SH-SY5Y (cell line): ENCODE results near the gene CMC2.

ENCODE experiments used
- GATA2 ChIP-seq: IDR thresholded peaks from 2 replicates; pipeline ENCODE4 v1.6.1; 2011; ENCODE audit warnings: mild to moderate bottlenecking, low read depth, low read length
- GATA3 ChIP-seq: IDR thresholded peaks from 2 replicates; pipeline ENCODE4 v1.6.1; 2011; ENCODE audit warnings: low read depth, mild to moderate bottlenecking, low read length, moderate library complexity

DNA sequence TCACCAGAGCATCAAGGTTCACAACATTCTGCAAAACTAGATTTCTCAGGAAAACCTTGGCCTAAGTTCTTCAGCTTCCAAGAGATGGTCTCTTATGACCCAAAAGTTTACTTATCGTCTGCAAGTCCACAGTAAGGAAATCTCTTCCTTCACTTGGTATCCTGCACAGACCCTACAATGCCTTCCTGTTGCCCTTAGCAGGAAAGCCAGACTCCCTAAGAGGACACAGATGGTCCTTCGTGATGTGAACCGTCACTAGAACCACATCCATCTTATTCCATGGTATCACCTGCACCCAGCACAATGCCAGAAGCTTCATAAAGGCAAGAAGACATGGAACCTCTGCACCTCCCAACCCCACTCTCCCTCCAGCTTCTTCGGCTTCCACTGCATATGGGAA is 34.1 kb downstream of the CMC2 start:
- TF ChIP-seq GATA3 (no peak), GATA2 (no peak)
